Fibroblast of lung (primary cell): ENCODE results near the gene ANGPT4.

Experiments used
- EZH2 ChIP-seq: IDR thresholded peaks from 2 replicates; pipeline ENCODE4 v1.5.1; 2012; ENCODE audit warnings: low read length, control low read depth, mild to moderate bottlenecking; ENCODE audit errors: missing control alignments
- TF ChIP-seq, protein P1 (sequence below), 2 donors: IDR thresholded peaks in 1 of 2; conservative IDR thresholded peaks in 1 of 2; 1 replicate in 1 of 2; 2 replicates in 1 of 2; pipeline ENCODE4 v1.5.1; 2011 to 2012; ENCODE audit warnings: low read length in 2 of 2, control low read depth in 1 of 2, inconsistent platforms in 1 of 2, low read depth in 1 of 2, mild to moderate bottlenecking in 1 of 2

DNA sequence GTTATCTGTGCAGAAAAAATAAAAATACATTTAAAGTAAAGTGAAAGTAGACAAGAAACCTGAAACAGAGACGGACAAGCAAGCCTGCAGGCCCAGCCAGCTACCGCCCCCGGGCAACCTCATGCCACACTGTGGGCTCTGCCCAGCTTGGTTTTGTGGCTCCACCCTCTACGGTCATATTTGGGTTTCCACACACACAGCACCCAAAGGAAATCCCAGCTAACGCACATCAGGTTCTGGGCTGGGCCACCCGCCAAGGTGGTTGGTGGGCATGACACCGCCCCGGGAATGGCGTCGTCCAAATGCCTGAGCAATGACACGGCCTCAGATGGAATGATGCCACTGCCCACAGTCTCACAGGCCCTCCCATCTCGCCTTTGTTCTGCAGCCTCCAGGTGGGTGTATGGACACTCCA is 59.8 kb downstream of the ANGPT4 start:
- TF ChIP-seq, protein P1, sequence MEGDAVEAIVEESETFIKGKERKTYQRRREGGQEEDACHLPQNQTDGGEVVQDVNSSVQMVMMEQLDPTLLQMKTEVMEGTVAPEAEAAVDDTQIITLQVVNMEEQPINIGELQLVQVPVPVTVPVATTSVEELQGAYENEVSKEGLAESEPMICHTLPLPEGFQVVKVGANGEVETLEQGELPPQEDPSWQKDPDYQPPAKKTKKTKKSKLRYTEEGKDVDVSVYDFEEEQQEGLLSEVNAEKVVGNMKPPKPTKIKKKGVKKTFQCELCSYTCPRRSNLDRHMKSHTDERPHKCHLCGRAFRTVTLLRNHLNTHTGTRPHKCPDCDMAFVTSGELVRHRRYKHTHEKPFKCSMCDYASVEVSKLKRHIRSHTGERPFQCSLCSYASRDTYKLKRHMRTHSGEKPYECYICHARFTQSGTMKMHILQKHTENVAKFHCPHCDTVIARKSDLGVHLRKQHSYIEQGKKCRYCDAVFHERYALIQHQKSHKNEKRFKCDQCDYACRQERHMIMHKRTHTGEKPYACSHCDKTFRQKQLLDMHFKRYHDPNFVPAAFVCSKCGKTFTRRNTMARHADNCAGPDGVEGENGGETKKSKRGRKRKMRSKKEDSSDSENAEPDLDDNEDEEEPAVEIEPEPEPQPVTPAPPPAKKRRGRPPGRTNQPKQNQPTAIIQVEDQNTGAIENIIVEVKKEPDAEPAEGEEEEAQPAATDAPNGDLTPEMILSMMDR (conservative IDR thresholded peaks at IDR 0.05 in 1 of 2, IDR thresholded peaks at IDR 0.05 in 1 of 2; ENCODE audit: low read depth in 1 of 2, low read length in 2 of 2), result no peak
- TF ChIP-seq EZH2, result no peak
